ENCODE results near the gene SSB. TPM values are rescaled to one million over a fixed set of nuclear protein-coding genes. Genes with fewer than 3 reads are reported as not detected.

The SSB gene
- total RNA-seq, 1 experiment from 2014 or later, result 110 TPM

DNA sequence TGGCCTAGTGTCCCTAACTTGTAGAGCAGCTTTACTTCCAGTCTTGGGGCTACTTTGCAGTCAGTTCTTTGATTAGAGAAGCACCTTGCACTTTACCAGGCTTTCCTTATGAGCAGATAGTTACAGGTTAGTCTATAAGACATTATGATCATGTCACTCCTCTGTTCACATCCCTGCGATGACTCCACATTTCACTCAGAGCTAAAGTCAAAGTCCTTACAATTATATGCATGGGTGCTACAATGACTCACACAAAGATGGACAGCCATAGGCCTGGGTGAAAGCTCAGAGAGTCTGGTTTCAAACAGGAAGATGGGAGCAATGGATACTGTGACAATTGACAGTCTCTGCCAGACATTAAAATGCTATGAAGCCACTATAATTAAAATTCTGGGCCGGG is 27.1 kb upstream of the SSB start:
- no peak for DNase-seq
- Histone ChIP-seq H3K4me3 (ENCODE audit: insufficient read depth, low read depth, low read length) (no peak overlapping the region), H3K27me3 (ENCODE audit: control insufficient read depth, insufficient read depth, low read length) (no peaks in the 10 kb centered on the region), H3K36me3 (replicated peaks; ENCODE audit: control insufficient read depth, insufficient read depth, low read length) (no peaks in the 10 kb centered on the region)

DNA sequence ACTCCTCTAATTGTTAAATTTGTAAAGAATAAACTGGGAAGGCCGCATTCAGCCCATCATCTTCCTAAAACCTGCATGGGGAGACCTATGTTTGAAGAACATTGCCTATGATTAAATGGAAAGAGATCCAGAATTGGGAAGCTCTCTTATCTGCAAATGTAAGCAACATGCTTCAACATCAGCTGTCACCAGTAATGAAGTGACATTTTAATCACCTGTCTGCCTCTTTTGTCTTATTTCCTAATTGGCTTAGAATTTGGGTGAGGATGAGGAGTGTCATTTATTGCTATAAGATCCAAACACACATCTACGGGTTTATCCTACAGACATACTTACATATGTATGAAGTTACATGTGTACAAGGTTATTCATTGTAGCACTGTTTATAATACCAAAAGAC is 26.0 kb upstream of the SSB start:
- Histone ChIP-seq H3K36me3 (replicated peaks; ENCODE audit: control insufficient read depth, insufficient read depth, low read length) (no peaks in the 10 kb centered on the region), H3K27me3 (ENCODE audit: control insufficient read depth, insufficient read depth, low read length) (no peaks in the 10 kb centered on the region), H3K4me3 (ENCODE audit: insufficient read depth, low read depth, low read length) (no peak overlapping the region)
- DNase-seq, result no peak

GRCh38 chr2:169775354-169775753 is 23.3 kb upstream of the SSB start:
- Histone ChIP-seq H3K4me3 (ENCODE audit: insufficient read depth, low read depth, low read length) (no peak overlapping the region), H3K27me3 (ENCODE audit: control insufficient read depth, insufficient read depth, low read length) (no peaks in the 10 kb centered on the region), H3K36me3 (replicated peaks; ENCODE audit: control insufficient read depth, insufficient read depth, low read length) (no peaks in the 10 kb centered on the region)
- no peak for DNase-seq

DNA sequence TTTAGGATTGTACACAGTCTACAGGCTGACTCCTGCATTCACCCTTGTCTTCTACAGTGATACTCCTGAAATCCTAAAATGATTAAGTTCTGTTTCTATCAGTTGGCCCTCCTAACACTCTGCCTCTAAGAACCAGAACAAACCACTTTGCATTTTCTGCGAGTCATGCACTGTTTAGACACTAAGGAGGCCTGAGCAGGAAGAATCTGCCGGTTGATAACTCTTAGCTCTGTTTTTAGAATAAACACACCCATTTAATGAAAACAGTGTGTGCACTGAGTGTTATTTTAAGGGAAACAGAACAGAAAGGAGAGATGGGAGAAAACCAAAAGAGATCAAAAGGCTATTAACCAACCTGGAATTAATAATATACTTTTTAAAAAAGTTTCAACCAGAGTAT is 22.9 kb upstream of the SSB start:
- no peaks in the 10 kb centered on the region for H3K27me3 ChIP-seq (ENCODE audit: control insufficient read depth, insufficient read depth, low read length)
- no peak for DNase-seq

DNA sequence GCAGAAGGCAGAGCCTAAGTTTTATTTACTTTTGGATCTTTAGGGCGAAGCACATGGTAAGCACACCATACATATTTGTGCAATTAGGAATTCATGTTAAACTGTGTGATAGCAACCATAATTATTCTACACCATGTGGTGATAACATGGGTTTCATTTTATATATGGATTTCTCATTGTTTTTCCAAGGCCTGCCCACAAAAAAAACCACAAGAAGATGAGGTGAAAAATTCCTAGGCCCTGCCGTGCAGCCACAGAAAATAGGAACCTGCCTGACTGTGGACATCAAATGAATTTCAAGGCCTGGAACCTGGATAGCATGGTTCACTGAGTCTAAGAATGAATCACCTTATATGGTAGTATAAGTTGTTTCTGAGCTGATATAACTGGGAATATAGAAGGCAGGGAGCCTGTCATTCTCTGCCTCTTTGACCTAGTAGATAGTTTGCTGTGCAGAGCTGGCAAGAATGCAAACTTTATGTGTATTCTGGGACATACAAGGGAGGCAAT is 22.4 kb upstream of the SSB start:
- DNase-seq, result no peak
- H3K4me3 ChIP-seq (ENCODE audit: insufficient read depth, low read depth, low read length), result no peak overlapping the region
- H3K36me3 ChIP-seq (replicated peaks; ENCODE audit: control insufficient read depth, insufficient read depth, low read length), result no peaks in the 10 kb centered on the region
- H3K27me3 ChIP-seq (ENCODE audit: control insufficient read depth, insufficient read depth, low read length), result no peaks in the 10 kb centered on the region

More for the DNA sequence above, 22.9 kb upstream of the SSB start:
- Histone ChIP-seq H3K4me3 (ENCODE audit: insufficient read depth, low read depth, low read length) (no peak overlapping the region), H3K36me3 (replicated peaks; ENCODE audit: control insufficient read depth, insufficient read depth, low read length) (no peaks in the 10 kb centered on the region)

- DNase-seq, result no peak
Measured at GRCh38 chr2:169778446-169778845, 20.2 kb upstream of the SSB start.

DNA sequence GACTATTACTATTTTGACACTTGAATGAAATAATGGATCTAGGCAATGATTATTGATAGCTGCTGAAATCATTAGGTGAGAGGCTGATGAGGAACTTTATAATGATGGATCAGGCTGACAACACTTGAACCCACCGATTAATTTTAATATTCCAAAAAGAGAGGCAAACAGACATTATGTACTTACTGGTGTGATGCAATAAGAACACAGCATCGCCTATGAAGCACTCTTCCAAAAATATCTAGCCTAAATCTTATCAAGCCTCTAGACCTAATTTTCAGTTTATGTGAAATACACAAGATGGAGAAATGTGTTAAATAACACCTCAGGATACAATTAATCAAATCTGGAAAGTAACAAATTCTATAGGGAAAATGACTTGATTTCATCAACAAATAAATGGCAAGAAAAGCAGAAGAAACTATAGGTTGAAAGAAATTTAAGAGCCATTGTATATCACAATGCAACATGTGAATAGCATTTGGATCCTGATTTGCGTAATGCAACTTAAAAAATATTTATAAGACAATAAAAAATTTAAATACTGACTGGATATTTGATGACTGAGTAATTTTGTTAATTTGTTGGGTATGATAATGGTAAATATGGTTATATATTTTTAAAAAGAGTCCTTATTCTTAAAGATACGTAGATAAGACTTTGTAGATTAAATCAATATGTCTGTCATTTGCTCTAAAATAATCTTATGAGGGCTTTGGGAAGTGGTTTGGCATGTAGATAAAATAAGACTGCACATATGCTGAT is 17.2 kb upstream of the SSB start:
- Histone ChIP-seq H3K27me3 (ENCODE audit: control insufficient read depth, insufficient read depth, low read length) (no peaks in the 10 kb centered on the region), H3K4me3 (ENCODE audit: insufficient read depth, low read depth, low read length) (no peak overlapping the region), H3K36me3 (replicated peaks; ENCODE audit: control insufficient read depth, insufficient read depth, low read length) (no peaks in the 10 kb centered on the region)
- no peak for DNase-seq

More at GRCh38 chr2:169778446-169778845, 20.2 kb upstream of the SSB start:
- H3K36me3 ChIP-seq (replicated peaks; ENCODE audit: control insufficient read depth, insufficient read depth, low read length), result no peaks in the 10 kb centered on the region
- H3K27me3 ChIP-seq (ENCODE audit: control insufficient read depth, insufficient read depth, low read length), result no peaks in the 10 kb centered on the region
- H3K4me3 ChIP-seq (ENCODE audit: insufficient read depth, low read depth, low read length), result no peak overlapping the region

- Histone ChIP-seq H3K36me3 (replicated peaks; ENCODE audit: control insufficient read depth, insufficient read depth, low read length) (no peaks in the 10 kb centered on the region), H3K27me3 (ENCODE audit: control insufficient read depth, insufficient read depth, low read length) (no peaks in the 10 kb centered on the region), H3K4me3 (ENCODE audit: insufficient read depth, low read depth, low read length) (no peak overlapping the region)
- no peak for DNase-seq
Measured at GRCh38 chr2:169782513-169782912, 16.2 kb upstream of the SSB start.

DNA sequence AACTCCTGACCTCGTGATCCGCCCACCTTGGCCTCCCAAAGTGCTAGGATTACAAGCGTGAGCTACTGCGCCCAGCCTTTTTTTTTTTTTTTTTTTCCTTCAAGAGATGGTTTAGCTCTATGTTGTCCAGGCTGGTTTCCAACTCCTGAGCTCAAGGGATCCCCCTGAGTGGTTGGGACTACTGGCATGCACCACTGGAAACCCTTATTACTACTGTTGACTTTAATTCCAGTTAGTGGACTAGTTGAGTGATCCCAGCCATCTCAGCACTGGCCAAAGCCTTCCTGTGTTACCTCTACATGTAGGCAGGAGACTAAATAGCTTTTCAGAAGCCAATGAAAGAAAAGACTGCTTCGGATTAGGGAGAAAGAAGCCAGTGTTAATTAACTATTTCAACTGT is 8.1 kb upstream of the SSB start:
- H3K36me3 ChIP-seq (replicated peaks; ENCODE audit: control insufficient read depth, insufficient read depth, low read length), result no peaks in the 10 kb centered on the region
- no peaks in the 10 kb centered on the region for H3K27me3 ChIP-seq (ENCODE audit: control insufficient read depth, insufficient read depth, low read length)
- DNase-seq, result no peak
- no peak overlapping the region for H3K4me3 ChIP-seq (ENCODE audit: insufficient read depth, low read depth, low read length)

- no peak overlapping the region for H3K4me3 ChIP-seq (ENCODE audit: insufficient read depth, low read depth, low read length)
- DNase-seq, result no peak
- no peaks in the 10 kb centered on the region for H3K36me3 ChIP-seq (replicated peaks; ENCODE audit: control insufficient read depth, insufficient read depth, low read length)
- H3K27me3 ChIP-seq (ENCODE audit: control insufficient read depth, insufficient read depth, low read length), result no peaks in the 10 kb centered on the region
Measured at GRCh38 chr2:169795181-169795580, 3.5 kb upstream of the SSB start.

- no peak for DNase-seq
- H3K27me3 ChIP-seq (ENCODE audit: control insufficient read depth, insufficient read depth, low read length), result no peaks in the 10 kb centered on the region
- H3K4me3 ChIP-seq (ENCODE audit: insufficient read depth, low read depth, low read length), result no peak overlapping the region
- H3K36me3 ChIP-seq (replicated peaks; ENCODE audit: control insufficient read depth, insufficient read depth, low read length), result peaks cover 1% of the 10 kb centered on the region; the same call in 1 of the 2 replicates
Measured at GRCh38 chr2:169796441-169796840, 2.2 kb upstream of the SSB start.

GRCh38 chr2:169797601-169798000 is 1.1 kb upstream of the SSB start:
- DNase-seq, result peak; percentile 28
- Histone ChIP-seq H3K36me3 (replicated peaks; ENCODE audit: control insufficient read depth, insufficient read depth, low read length) (peaks cover 1% of the 10 kb centered on the region; the same call in 1 of the 2 replicates), H3K4me3 (ENCODE audit: insufficient read depth, low read depth, low read length) (no peak overlapping the region), H3K27me3 (ENCODE audit: control insufficient read depth, insufficient read depth, low read length) (no peaks in the 10 kb centered on the region)

- Histone ChIP-seq H3K36me3 (replicated peaks; ENCODE audit: control insufficient read depth, insufficient read depth, low read length) (peaks cover 1% of the 10 kb centered on the region; the same call in 1 of the 2 replicates), H3K27me3 (ENCODE audit: control insufficient read depth, insufficient read depth, low read length) (no peaks in the 10 kb centered on the region), H3K4me3 (ENCODE audit: insufficient read depth, low read depth, low read length) (peak overlapping the region; percentile 90)
- DNase-seq, result no peak
Measured at GRCh38 chr2:169798397-169798717, 314 bp upstream of the SSB start.

GRCh38 chr2:169803480-169803879 is 4.8 kb downstream of the SSB start:
- Histone ChIP-seq H3K27me3 (ENCODE audit: control insufficient read depth, insufficient read depth, low read length) (no peaks in the 10 kb centered on the region), H3K36me3 (replicated peaks; ENCODE audit: control insufficient read depth, insufficient read depth, low read length) (peaks cover 21% of the 10 kb centered on the region), H3K4me3 (ENCODE audit: insufficient read depth, low read depth, low read length) (no peak overlapping the region)
- DNase-seq, result no peak

GRCh38 chr2:169806586-169806985 is 7.9 kb downstream of the SSB start:
- Histone ChIP-seq H3K36me3 (replicated peaks; ENCODE audit: control insufficient read depth, insufficient read depth, low read length) (peaks cover 24% of the 10 kb centered on the region), H3K4me3 (ENCODE audit: insufficient read depth, low read depth, low read length) (no peak overlapping the region), H3K27me3 (ENCODE audit: control insufficient read depth, insufficient read depth, low read length) (no peaks in the 10 kb centered on the region)
- no peak for DNase-seq

All from H7 (cell line).